K562 (cell line): ENCODE results near the gene ACTR3C. TPM values are rescaled to one million over a fixed set of nuclear protein-coding genes. Genes with fewer than 3 reads are reported as not detected.

Experiments used
- CREM ChIP-seq: IDR thresholded peaks from 2 replicates; pipeline ENCODE4 v1.6.1; 2014; ENCODE audit warnings: antibody characterized with exemption, low read depth
- E2F6 ChIP-seq, 2 experiments: IDR thresholded peaks; 2 replicates each; pipeline ENCODE4 v1.6.1; 2011; ENCODE audit warnings: borderline replicate concordance in 1 of 2, control low read depth in 1 of 2, low read depth in 1 of 2, low read length in 1 of 2, mild to moderate bottlenecking in 1 of 2, mixed read lengths in 1 of 2, moderate library complexity in 1 of 2; ENCODE audit not compliant: insufficient read depth in 1 of 2, insufficient read length in 1 of 2, poor library complexity in 1 of 2, severe bottlenecking in 1 of 2; ENCODE audit errors: extremely low read depth in 1 of 2
- EP300 ChIP-seq: IDR thresholded peaks from 2 replicates; pipeline ENCODE4 v1.6.1; 2012; ENCODE audit warnings: low read length, improper control_type of control experiment
- EP400 ChIP-seq: fragments of 450-650 bp; IDR thresholded peaks from 2 replicates; pipeline ENCODE4 v1.6.1; 2017; ENCODE audit warnings: antibody characterized with exemption, mild to moderate bottlenecking, moderate library complexity
- IFI16 ChIP-seq: fragments of 250-450 bp; sonication (Bioruptor Pico); IDR thresholded peaks from 2 replicates; pipeline ENCODE4 v2.1.2; 2022; ENCODE audit warnings: mild to moderate bottlenecking, inconsistent platforms
- MEF2D ChIP-seq: conservative IDR thresholded peaks from 2 replicates; pipeline ENCODE4 v1.6.1; 2016; ENCODE audit warnings: low read depth, missing genetic modification characterization, missing compliant biosample characterization
- MLLT1 ChIP-seq, 2 experiments: fragments of 450-650 bp; IDR thresholded peaks; 2 replicates each; pipeline ENCODE4 v1.6.1; 2016
- MTA3 ChIP-seq: fragments of 450-650 bp; formaldehyde crosslinking; IDR thresholded peaks from 2 replicates; pipeline ENCODE4 v1.6.1; 2017; ENCODE audit warnings: mild to moderate bottlenecking, borderline replicate concordance
- NFRKB ChIP-seq: fragments of 450-650 bp; IDR thresholded peaks from 2 replicates; pipeline ENCODE4 v1.6.1; 2016; ENCODE audit warnings: low read depth
- NR4A1 ChIP-seq, 2 experiments: fragments of 250-450 bp in 1 of 2; fragments of 450-650 bp in 1 of 2; sonication (Bioruptor Pico) in 1 of 2; IDR thresholded peaks; 2 replicates each; pipeline versions ENCODE4 v1.4.0 to v1.6.1; 2016 to 2020; ENCODE audit warnings: mild to moderate bottlenecking in 2 of 2, missing compliant biosample characterization in 1 of 2, missing genetic modification characterization in 1 of 2, moderate library complexity in 1 of 2
- PKNOX1 ChIP-seq: fragments of 450-650 bp; IDR thresholded peaks from 2 replicates; pipeline ENCODE4 v1.6.1; 2016
- POLR3G ChIP-seq: IDR thresholded peaks from 2 replicates; pipeline ENCODE4 v1.6.1; 2011; ENCODE audit not compliant: insufficient read length, insufficient replicate concordance; ENCODE audit errors: extremely low read depth
- RFX5 ChIP-seq: IDR thresholded peaks from 2 replicates; pipeline ENCODE4 v1.6.1; 2011; ENCODE audit warnings: low read depth, mild to moderate bottlenecking, improper control_type of control experiment, low read length
- SLC30A9 ChIP-seq: fragments of 250-450 bp; sonication (Bioruptor Pico); IDR thresholded peaks from 2 replicates; pipeline ENCODE4 v1.8.0; 2022; ENCODE audit warnings: mild to moderate bottlenecking, moderate library complexity
- TAF1 ChIP-seq: IDR thresholded peaks from 2 replicates; pipeline ENCODE4 v1.6.1; 2011; ENCODE audit warnings: mild to moderate bottlenecking, low read length, moderate library complexity; ENCODE audit not compliant: insufficient read depth, control insufficient read depth, severe bottlenecking; ENCODE audit errors: extremely low read depth
- TBL1XR1 ChIP-seq, 2 experiments: IDR thresholded peaks; 2 replicates each; pipeline ENCODE4 v1.6.1; 2012; ENCODE audit warnings: improper control_type of control experiment in 2 of 2, low read length in 2 of 2, mild to moderate bottlenecking in 1 of 2
- TCF15 ChIP-seq: fragments of 250-450 bp; sonication (Bioruptor Pico); IDR thresholded peaks from 2 replicates; pipeline ENCODE4 v1.8.0; 2022; ENCODE audit warnings: moderate library complexity, mild to moderate bottlenecking, inconsistent platforms
- ZBTB33 ChIP-seq: sonication (generic); formaldehyde crosslinking; IDR thresholded peaks from 2 replicates; pipeline ENCODE4 v1.8.1; 2023; ENCODE audit warnings: mild to moderate bottlenecking, missing genetic modification reagents
- ZBTB8A ChIP-seq: fragments of 450-650 bp; IDR thresholded peaks from 2 replicates; pipeline ENCODE4 v1.6.1; 2018; ENCODE audit warnings: mild to moderate bottlenecking, moderate library complexity; ENCODE audit not compliant: partially characterized antibody
- ZFP30 ChIP-seq: fragments of 250-450 bp; sonication (Bioruptor Pico); IDR thresholded peaks from 2 replicates; pipeline ENCODE4 v1.8.0; 2022; ENCODE audit warnings: moderate library complexity, mild to moderate bottlenecking, inconsistent platforms, borderline replicate concordance
- ZNF589 ChIP-seq: fragments of 200-800 bp; sonication (Bioruptor generic); IDR thresholded peaks from 2 replicates; pipeline ENCODE4 v1.6.1; 2016; ENCODE audit warnings: low read depth, missing genetic modification characterization, missing compliant biosample characterization
- polyA plus RNA-seq, 8 experiments: library from polyadenylated mRNA; depleted of rRNA in 4 of 8; stranded (reverse) in 5 of 8; unstranded in 3 of 8; fragments of >200 nt; fragmentation: Nextera tagmentation in 2 of 8; fragmentation: Illumina TruSeq in 1 of 8; extraction: Ambion mirVana in 2 of 8; extraction: Trizol in 1 of 8; gene quantifications; 2 replicates each; pipeline versions ENCODE4 v1.2.1 to v1.2.3, GENCODE V29; 2011 to 2014; ENCODE audit warnings: inconsistent platforms in 1 of 8, missing spikeins in 1 of 8
- total RNA-seq, 7 experiments: library from RNA; depleted of rRNA in 6 of 7; stranded (reverse); fragments of >200 nt in 6 of 7; fragmentation: Illumina TruSeq in 2 of 7; extraction: Trizol in 2 of 7; gene quantifications; 2 replicates each; pipeline versions ENCODE4 v1.2.1 to v1.2.3, GENCODE V29; 2011 to 2021; ENCODE audit warnings: low replicate concordance in 1 of 7

ACTR3C gene
- total and polyA plus RNA-seq, 9 of the 15 experiments (the other 6 are each of a cell fraction or from before 2014, with no cell fraction given) = 9.0 to 35.4 (median 13.3) TPM

GRCh38 chr7:150322114-150322832, 1.1 kb downstream of the ACTR3C start (continued):
- peak; percentile 60; the same call in 1 of the 2 replicates for TF ChIP-seq NR4A1 (CRISPR knock-in tag; IDR thresholded peaks at IDR 0.05)
- peak; percentile 99 for TF ChIP-seq NR4A1 (tag; IDR thresholded peaks at IDR 0.05)
- no peak for TF ChIP-seq E2F6 (IDR thresholded peaks at IDR 0.05; ENCODE audit: borderline replicate concordance in 1 of 2, extremely low read depth in 1 of 2, insufficient read depth in 1 of 2, insufficient read length in 1 of 2, low read depth in 1 of 2, low read length in 1 of 2, poor library complexity in 1 of 2, severe bottlenecking in 1 of 2)
- peak in 1 of 2 experiments; percentile 65; a peak in 1 of 4 replicates for TF ChIP-seq TBL1XR1 (IDR thresholded peaks at IDR 0.05; ENCODE audit: low read length in 2 of 2)
- TF ChIP-seq MEF2D (tag) = peak; percentile 89
- TF ChIP-seq ZBTB33 (CRISPR knock-in tag) = no peak
- no peak for TF ChIP-seq POLR3G
- TF ChIP-seq ZFP30 (CRISPR knock-in tag) = no peak
- TF ChIP-seq EP300 = peak; percentile 32
- peak; percentile 12 to 42; a peak in 1 of 4 replicates for TF ChIP-seq MLLT1 (IDR thresholded peaks at IDR 0.05)
- TF ChIP-seq SLC30A9 (CRISPR knock-in tag) = 0 out of 2 replicates have a peak, but pooled peaks have one; percentile 60
- TF ChIP-seq MTA3 = no peak
- no peak for TF ChIP-seq ZBTB8A
- TF ChIP-seq TAF1 = no peak
- no peak for TF ChIP-seq NFRKB
- TF ChIP-seq TCF15 (CRISPR knock-in tag) = peak; percentile 93
- TF ChIP-seq IFI16 (CRISPR knock-in tag) = peak; percentile 72; the same call in 1 of the 2 replicates
- 0 out of 2 replicates have a peak, but pooled peaks have one; percentile 46 for TF ChIP-seq ZNF589 (CRISPR knock-in tag)
- TF ChIP-seq PKNOX1 = peak; percentile 80
- no peak for TF ChIP-seq RFX5
- TF ChIP-seq CREM = peak; percentile 5; the same call in 1 of the 2 replicates
- TF ChIP-seq EP400 = no peak
